Measurements from ENCODE around the gene RELB. TPM values are rescaled to one million over a fixed set of nuclear protein-coding genes. Genes with fewer than 3 reads are reported as not detected.
A peak's percentile ranks its signal among the peaks of the same experiment; 100 is the strongest.

Gene RELB
- polyA plus RNA-seq, result 10 to 100 TPM; 10.5 to 41.3 (median 17.6) TPM
- long read RNA-seq, donor 1, result 0 reads
- long read RNA-seq, donor 2, partial matches to known transcripts, result 0 of 1 reads
- long read RNA-seq, donor 2, other reads (novel, unspliced or antisense), result 0 of 1 reads
- long read RNA-seq, donor 3, partial matches to known transcripts, result 0 of 1 reads
- long read RNA-seq, donor 3, other reads (novel, unspliced or antisense), result 0 of 1 reads
- long read RNA-seq, donor 4, result 0 reads
- long read RNA-seq, donor 5, result 0 reads
- long read RNA-seq, donor 6, partial matches to known transcripts, result 0 of 7 reads
- long read RNA-seq, donor 6, other reads (novel, unspliced or antisense), result 6 of 7 reads
- long read RNA-seq, donor 7, result 0 reads
- long read RNA-seq, donor 8, result 0 reads
- long read RNA-seq, donor 9, result 0 reads
- long read RNA-seq, donor 10, partial matches to known transcripts, result 0 of 1 reads
- long read RNA-seq, donor 10, other reads (novel, unspliced or antisense), result 0 of 1 reads

- DNase-seq (peak; percentile 91 to 94), FAIRE-seq (no peak)
- Histone ChIP-seq H3K27ac (ENCODE audit: low read depth in 1 of 3, low read length in 2 of 3) (peak within 1 kb of the TSS; percentile 97 to 99 (median 99)), H3K4me3 (ENCODE audit: low read depth in 1 of 3, low read length in 3 of 3) (peak within 1 kb of the TSS; percentile 66 to 94 (median 90)), H3K27me3 (ENCODE audit: control insufficient read depth in 3 of 3, insufficient read depth in 3 of 3, low read length in 3 of 3) (no peaks in the 10 kb centered on the region), H3K36me3 (ENCODE audit: control insufficient read depth in 3 of 3, insufficient read depth in 2 of 3, low read depth in 1 of 3, low read length in 3 of 3) (peaks cover 0 to 12% (median 3%) of the 10 kb centered on the region in 3 donors), H3K9me3 (ENCODE audit: control insufficient read depth in 2 of 2, insufficient read depth in 1 of 2, low read depth in 1 of 2, low read length in 1 of 2) (no peaks in the 10 kb centered on the region), H3K4me1 (ENCODE audit: control insufficient read depth in 3 of 3, insufficient read depth in 2 of 3, low read depth in 1 of 3, low read length in 2 of 3) (peaks cover 2 to 21% (median 6%) of the 10 kb centered on the region in 3 donors)
- WGBS, 3 donors, result 1 to 2% (median 2%) methylated on average over 32 to 79 of the region's 79 CpGs
Measured at GRCh38 chr19:45001087-45001739, at the start of gene RELB. Gene RELB, plus strand, starts transcription at chr19:45001464. Its CDS starts 116 bp downstream, at chr19:45001580.

GRCh38 chr19:44954278-44954648, 47.0 kb upstream of the RELB start:
- Histone ChIP-seq H3K27ac (ENCODE audit: low read depth in 1 of 3, low read length in 2 of 3) (peak overlapping the region; percentile 88 to 97 (median 96)), H3K4me1 (ENCODE audit: control insufficient read depth in 3 of 3, insufficient read depth in 2 of 3, low read depth in 1 of 3, low read length in 2 of 3) (peaks cover 6 to 27% (median 7%) of the 10 kb centered on the region in 3 donors), H3K9me3 (ENCODE audit: control insufficient read depth in 2 of 2, insufficient read depth in 1 of 2, low read depth in 1 of 2, low read length in 1 of 2) (no peaks in the 10 kb centered on the region), H3K27me3 (ENCODE audit: control insufficient read depth in 3 of 3, insufficient read depth in 3 of 3, low read length in 3 of 3) (no peaks in the 10 kb centered on the region), H3K4me3 (ENCODE audit: low read depth in 1 of 3, low read length in 3 of 3) (peak overlapping the region; percentile 86 to 95 (median 92)), H3K36me3 (ENCODE audit: control insufficient read depth in 3 of 3, insufficient read depth in 2 of 3, low read depth in 1 of 3, low read length in 3 of 3) (peaks cover 0 to 29% (median 2%) of the 10 kb centered on the region in 3 donors)
- DNase-seq, result no peak
- FAIRE-seq, result no peak
- 22 to 33% (median 24%) methylated on average over 12 to 13 of the region's 13 CpGs for WGBS, 3 donors

GRCh38 chr19:44954649-44955504, 46.4 kb upstream of the RELB start, which contains the start of gene CLPTM1:
Gene CLPTM1, plus strand, starts transcription at chr19:44955380. Its CDS starts 16 bp downstream, at chr19:44955396.
- peaks cover 6 to 27% (median 7%) of the 10 kb centered on the region in 3 donors for H3K4me1 ChIP-seq (ENCODE audit: control insufficient read depth in 3 of 3, insufficient read depth in 2 of 3, low read depth in 1 of 3, low read length in 2 of 3)
- peak within 1 kb of the TSS; percentile 88 to 97 (median 96) for H3K27ac ChIP-seq (ENCODE audit: low read depth in 1 of 3, low read length in 2 of 3)
- peak within 1 kb of the TSS; percentile 86 to 95 (median 92) for H3K4me3 ChIP-seq (ENCODE audit: low read depth in 1 of 3, low read length in 3 of 3)
- DNase-seq, result peak; percentile 95 to 99
- 0% methylated on average over 53 to 65 of the region's 65 CpGs for WGBS, 3 donors
- H3K27me3 ChIP-seq (ENCODE audit: control insufficient read depth in 3 of 3, insufficient read depth in 3 of 3, low read length in 3 of 3), result no peaks in the 10 kb centered on the region
- H3K9me3 ChIP-seq (ENCODE audit: control insufficient read depth in 2 of 2, insufficient read depth in 1 of 2, low read depth in 1 of 2, low read length in 1 of 2), result no peaks in the 10 kb centered on the region
- FAIRE-seq, result no peak
- peaks cover 0 to 26% (median 2%) of the 10 kb centered on the region in 3 donors for H3K36me3 ChIP-seq (ENCODE audit: control insufficient read depth in 3 of 3, insufficient read depth in 2 of 3, low read depth in 1 of 3, low read length in 3 of 3)

- H3K27ac ChIP-seq (ENCODE audit: low read depth in 1 of 3, low read length in 2 of 3), result peak overlapping the region; percentile 28 to 65 (median 28)
- no peaks in the 10 kb centered on the region for H3K27me3 ChIP-seq (ENCODE audit: control insufficient read depth in 3 of 3, insufficient read depth in 3 of 3, low read length in 3 of 3)
- peak overlapping the region; percentile 65 to 95 (median 92) for H3K4me3 ChIP-seq (ENCODE audit: low read depth in 1 of 3, low read length in 3 of 3)
- H3K36me3 ChIP-seq (ENCODE audit: control insufficient read depth in 3 of 3, insufficient read depth in 2 of 3, low read depth in 1 of 3, low read length in 3 of 3), result peaks cover 0 to 29% (median 8%) of the 10 kb centered on the region in 3 donors
- no peak for FAIRE-seq
- peaks cover 6 to 27% (median 7%) of the 10 kb centered on the region in 3 donors for H3K4me1 ChIP-seq (ENCODE audit: control insufficient read depth in 3 of 3, insufficient read depth in 2 of 3, low read depth in 1 of 3, low read length in 2 of 3)
- H3K9me3 ChIP-seq (ENCODE audit: control insufficient read depth in 2 of 2, insufficient read depth in 1 of 2, low read depth in 1 of 2, low read length in 1 of 2), result no peaks in the 10 kb centered on the region
- WGBS, 3 donors, result 1 to 3% (median 2%) methylated on average over 37 to 40 of the region's 40 CpGs
- peak in 1 of 2 donors; percentile 21 for DNase-seq
Measured at GRCh38 chr19:44955505-44956439, 45.5 kb upstream of the RELB start.

- Histone ChIP-seq H3K9me3 (ENCODE audit: control insufficient read depth in 2 of 2, insufficient read depth in 1 of 2, low read depth in 1 of 2, low read length in 1 of 2) (no peaks in the 10 kb centered on the region), H3K4me3 (ENCODE audit: low read depth in 1 of 3, low read length in 3 of 3) (no peak overlapping the region), H3K27me3 (ENCODE audit: control insufficient read depth in 3 of 3, insufficient read depth in 3 of 3, low read length in 3 of 3) (no peaks in the 10 kb centered on the region), H3K27ac (ENCODE audit: low read depth in 1 of 3, low read length in 2 of 3) (no peak overlapping the region), H3K4me1 (ENCODE audit: control insufficient read depth in 3 of 3, insufficient read depth in 2 of 3, low read depth in 1 of 3, low read length in 2 of 3) (peaks cover 6 to 22% (median 7%) of the 10 kb centered on the region in 3 donors), H3K36me3 (ENCODE audit: control insufficient read depth in 3 of 3, insufficient read depth in 2 of 3, low read depth in 1 of 3, low read length in 3 of 3) (peaks cover 3 to 36% (median 9%) of the 10 kb centered on the region in 3 donors)
- FAIRE-seq, result no peak
- no peak for DNase-seq
- WGBS, 3 donors, result 74 to 84% (median 80%) methylated on average over 7 of the region's 7 CpGs
Measured at GRCh38 chr19:44957526-44957925, 43.7 kb upstream of the RELB start.

GRCh38 chr19:44958090-44958489, 43.2 kb upstream of the RELB start:
- no peak overlapping the region for H3K4me3 ChIP-seq (ENCODE audit: low read depth in 1 of 3, low read length in 3 of 3)
- no peak overlapping the region for H3K27ac ChIP-seq (ENCODE audit: low read depth in 1 of 3, low read length in 2 of 3)
- 79 to 86% (median 84%) methylated on average over 9 of the region's 9 CpGs for WGBS, 3 donors
- no peaks in the 10 kb centered on the region for H3K9me3 ChIP-seq (ENCODE audit: control insufficient read depth in 2 of 2, insufficient read depth in 1 of 2, low read depth in 1 of 2, low read length in 1 of 2)
- FAIRE-seq, result no peak
- no peaks in the 10 kb centered on the region for H3K27me3 ChIP-seq (ENCODE audit: control insufficient read depth in 3 of 3, insufficient read depth in 3 of 3, low read length in 3 of 3)
- H3K36me3 ChIP-seq (ENCODE audit: control insufficient read depth in 3 of 3, insufficient read depth in 2 of 3, low read depth in 1 of 3, low read length in 3 of 3), result peaks cover 3 to 42% (median 9%) of the 10 kb centered on the region in 3 donors
- peaks cover 6 to 22% (median 7%) of the 10 kb centered on the region in 3 donors for H3K4me1 ChIP-seq (ENCODE audit: control insufficient read depth in 3 of 3, insufficient read depth in 2 of 3, low read depth in 1 of 3, low read length in 2 of 3)
- no peak for DNase-seq

GRCh38 chr19:44959691-44960090, 41.6 kb upstream of the RELB start:
- WGBS, 3 donors, result 80 to 88% (median 84%) methylated on average over 5 of the region's 5 CpGs
- no peak overlapping the region for H3K27ac ChIP-seq (ENCODE audit: low read depth in 1 of 3, low read length in 2 of 3)
- no peak overlapping the region for H3K4me3 ChIP-seq (ENCODE audit: low read depth in 1 of 3, low read length in 3 of 3)
- peaks cover 6 to 15% (median 7%) of the 10 kb centered on the region in 3 donors for H3K4me1 ChIP-seq (ENCODE audit: control insufficient read depth in 3 of 3, insufficient read depth in 2 of 3, low read depth in 1 of 3, low read length in 2 of 3)
- peaks cover 5 to 52% (median 8%) of the 10 kb centered on the region in 3 donors for H3K36me3 ChIP-seq (ENCODE audit: control insufficient read depth in 3 of 3, insufficient read depth in 2 of 3, low read depth in 1 of 3, low read length in 3 of 3)
- H3K27me3 ChIP-seq (ENCODE audit: control insufficient read depth in 3 of 3, insufficient read depth in 3 of 3, low read length in 3 of 3), result no peaks in the 10 kb centered on the region
- FAIRE-seq (no peak), DNase-seq (no peak)
- H3K9me3 ChIP-seq (ENCODE audit: control insufficient read depth in 2 of 2, insufficient read depth in 1 of 2, low read depth in 1 of 2, low read length in 1 of 2), result no peaks in the 10 kb centered on the region

All from small intestine (tissue), 16 donors.